Small intestine (tissue), 7 donors: ENCODE data around the gene TNIP1. TPM values are rescaled to one million over a fixed set of nuclear protein-coding genes. Genes with fewer than 3 reads are reported as not detected.

Experiments used
- DNase-seq, 2 donors: peaks; one replicate each; pipeline versions ENCODE4 v3.0.0 to v3.0.0-alpha.2; 2013
- FAIRE-seq: peaks from 2 replicates; lab custom pipeline; 2012; peaks lifted over from hg19 to GRCh38; lab: Jason Lieb, UNC
- H3K27ac ChIP-seq, 3 donors: one replicate each; pipeline ENCODE4 v1.5.1; 2013; ENCODE audit warnings: low read length in 2 of 3, mild to moderate bottlenecking in 2 of 3, control low read depth in 1 of 3, inconsistent platforms in 1 of 3, low read depth in 1 of 3, moderate library complexity in 1 of 3
- H3K27me3 ChIP-seq, 3 donors: one replicate each; pipeline ENCODE4 v1.6.1; 2013; ENCODE audit warnings: low read length in 3 of 3, inconsistent platforms in 1 of 3; ENCODE audit not compliant: control insufficient read depth in 3 of 3, insufficient read depth in 3 of 3
- H3K36me3 ChIP-seq, 3 donors: one replicate each; pipeline ENCODE4 v1.6.1; 2013; ENCODE audit warnings: low read length in 3 of 3, inconsistent platforms in 1 of 3, low read depth in 1 of 3, mild to moderate bottlenecking in 1 of 3, moderate library complexity in 1 of 3; ENCODE audit not compliant: control insufficient read depth in 3 of 3, insufficient read depth in 2 of 3
- H3K4me1 ChIP-seq, 3 donors: one replicate each; pipeline ENCODE4 v1.6.1; 2013; ENCODE audit warnings: low read length in 2 of 3, inconsistent platforms in 1 of 3, low read depth in 1 of 3, mild to moderate bottlenecking in 1 of 3, moderate library complexity in 1 of 3; ENCODE audit not compliant: control insufficient read depth in 3 of 3, insufficient read depth in 2 of 3
- H3K4me3 ChIP-seq, 3 donors: one replicate each; pipeline ENCODE4 v1.5.1; 2013; ENCODE audit warnings: low read length in 3 of 3, control low read depth in 1 of 3, inconsistent platforms in 1 of 3, low read depth in 1 of 3, mild to moderate bottlenecking in 1 of 3, moderate library complexity in 1 of 3
- H3K9me3 ChIP-seq, 2 donors: one replicate each; pipeline ENCODE4 v1.6.1; 2013; ENCODE audit warnings: low read depth in 1 of 2, low read length in 1 of 2; ENCODE audit not compliant: control insufficient read depth in 2 of 2, insufficient read depth in 1 of 2
- WGBS, 3 donors: extraction: QIAGEN DNeasy Blood & Tissue Kit; methylation state at CpG; one replicate each; pipeline ENCODE4 v1.1.7; 2013; 5-methylcytosine and 5-hydroxymethylcytosine counted together
- polyA plus RNA-seq, 4 donors: library from polyadenylated mRNA; stranded (reverse) in 3 of 4; unstranded in 1 of 4; fragments of 200-250 nt in 3 of 4; fragments of 120-200 nt in 1 of 4; gene quantifications; one replicate each; pipeline versions ENCODE4 v1.2.1 to v1.2.3, GENCODE V29; 2013
- donor health status: healthy with polysubstance abuse.
- donor health status: control.
- donor health status: control.
- donor health status: Bipolar disorder and iron deficiency.
- donor health status: healthy.

The TNIP1 gene
- polyA plus RNA-seq, 4 donors, result 78.7 to 190 (median 131) TPM

DNA sequence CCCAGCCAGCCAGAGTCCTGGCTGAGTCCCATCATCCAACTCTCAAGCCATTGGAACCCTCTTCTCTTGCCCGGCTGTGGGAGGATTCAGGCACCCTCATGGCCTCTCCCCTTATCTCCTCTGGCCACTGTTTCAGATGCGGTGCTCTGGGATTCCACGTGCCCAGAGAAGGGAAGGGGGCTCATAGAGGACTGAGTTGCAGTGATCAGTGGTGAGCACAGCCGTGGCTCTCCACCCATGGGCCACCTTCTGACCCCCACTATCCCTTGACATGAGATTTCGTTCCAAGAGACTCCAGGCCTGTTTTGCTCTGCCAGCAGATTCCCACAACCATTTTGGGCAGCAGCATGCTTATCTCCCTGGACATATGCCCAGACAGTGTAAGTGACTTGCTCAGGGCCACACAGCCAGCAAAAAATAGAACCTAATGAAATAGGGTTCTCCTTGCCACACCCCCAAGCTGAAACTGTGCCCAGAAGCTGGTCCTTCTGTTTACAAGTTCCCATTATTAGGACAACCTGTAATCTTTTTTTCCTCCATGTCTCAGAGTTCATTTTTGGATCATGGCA is 57.7 kb downstream of the TNIP1 start:
- Histone ChIP-seq H3K36me3 (peaks cover 0 to 26% (median 0%) of the 10 kb centered on the region in 3 donors), H3K27me3 (no peaks in the 10 kb centered on the region), H3K4me1 (peaks cover 0 to 5% (median 4%) of the 10 kb centered on the region in 3 donors), H3K27ac (peak overlapping the region in 1 of 3 donors; percentile 75), H3K9me3 (no peaks in the 10 kb centered on the region), H3K4me3 (no peak overlapping the region)
- DNase-seq, result no peak
- FAIRE-seq, result no peak
- WGBS, 3 donors, result 77 to 84% (median 80%) methylated on average over 5 of the region's 5 CpGs

- no peaks in the 10 kb centered on the region for H3K27me3 ChIP-seq
- H3K27ac ChIP-seq, result peak overlapping the region in 1 of 3 donors; percentile 75
- FAIRE-seq (no peak), DNase-seq (no peak)
- peaks cover 0 to 5% (median 4%) of the 10 kb centered on the region in 3 donors for H3K4me1 ChIP-seq
- WGBS, 3 donors, result 74 to 80% (median 77%) methylated on average over 7 of the region's 7 CpGs
- H3K36me3 ChIP-seq, result peaks cover 0 to 20% (median 0%) of the 10 kb centered on the region in 3 donors
- no peak overlapping the region for H3K4me3 ChIP-seq
- no peaks in the 10 kb centered on the region for H3K9me3 ChIP-seq
These were observed 58.3 kb downstream of the TNIP1 start for GRCh38 chr5:151022511-151023018.

DNA sequence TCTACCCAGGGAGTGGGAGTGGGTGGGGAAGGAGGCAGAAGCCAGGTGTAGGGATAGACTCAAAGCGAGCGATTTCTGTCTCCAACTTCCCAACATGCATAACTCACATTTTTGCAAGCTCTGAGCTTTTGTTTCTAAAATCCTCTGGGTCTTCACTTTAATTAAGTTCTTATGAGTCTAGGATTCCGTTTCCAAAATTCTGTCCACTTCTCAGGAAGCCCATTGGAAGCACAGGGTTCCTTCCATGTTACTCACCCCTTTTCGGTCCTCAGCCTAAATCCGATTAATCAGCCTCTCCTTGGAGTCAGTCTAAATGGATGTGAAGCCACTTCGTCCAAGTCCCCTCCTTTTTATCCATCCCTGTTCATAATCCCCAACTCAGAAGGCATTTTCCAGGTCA is 59.1 kb downstream of the TNIP1 start:
- no peak for FAIRE-seq
- Histone ChIP-seq H3K4me1 (peaks cover 0 to 5% (median 4%) of the 10 kb centered on the region in 3 donors), H3K27me3 (no peaks in the 10 kb centered on the region), H3K36me3 (peaks cover 0 to 12% (median 0%) of the 10 kb centered on the region in 3 donors), H3K9me3 (no peaks in the 10 kb centered on the region), H3K4me3 (no peak overlapping the region), H3K27ac (peak overlapping the region in 1 of 3 donors; percentile 75)
- no peak for DNase-seq
- WGBS, 3 donors, result 83 to 93% (median 85%) methylated on average over 6 of the region's 6 CpGs

GRCh38 chr5:151020304-151021110 is 60.3 kb downstream of the TNIP1 start, which contains the start of gene GPX3:
Gene GPX3 (plus strand): TSS chr5:151020591. CDS start chr5:151020655, 64 bp downstream.
- no peaks in the 10 kb centered on the region for H3K9me3 ChIP-seq
- DNase-seq (peak; percentile 66 to 83), FAIRE-seq (no peak)
- H3K27me3 ChIP-seq, result no peaks in the 10 kb centered on the region
- peaks cover 0 to 6% (median 4%) of the 10 kb centered on the region in 3 donors for H3K4me1 ChIP-seq
- H3K36me3 ChIP-seq, result peaks cover 0 to 3% (median 0%) of the 10 kb centered on the region in 3 donors
- WGBS, 3 donors, result 2 to 3% (median 3%) methylated on average over 35 to 54 of the region's 54 CpGs
- H3K27ac ChIP-seq, result peak within 1 kb of the TSS in 1 of 3 donors; percentile 75
- H3K4me3 ChIP-seq, result peak within 1 kb of the TSS; percentile 34 to 56 (median 37)

GRCh38 chr5:151019331-151019730 is 61.5 kb downstream of the TNIP1 start:
- Histone ChIP-seq H3K4me3 (no peak overlapping the region), H3K36me3 (peaks cover 0 to 3% (median 0%) of the 10 kb centered on the region in 3 donors), H3K27ac (no peak overlapping the region), H3K27me3 (no peaks in the 10 kb centered on the region), H3K4me1 (peaks cover 0 to 16% (median 3%) of the 10 kb centered on the region in 3 donors), H3K9me3 (no peaks in the 10 kb centered on the region)
- 71 to 82% (median 80%) methylated on average over 2 of the region's 2 CpGs for WGBS, 3 donors
- no peak for FAIRE-seq
- no peak for DNase-seq

GRCh38 chr5:151018846-151019245 is 62.0 kb downstream of the TNIP1 start:
- Histone ChIP-seq H3K4me1 (peaks cover 0 to 16% (median 0%) of the 10 kb centered on the region in 3 donors), H3K4me3 (no peak overlapping the region), H3K27me3 (no peaks in the 10 kb centered on the region), H3K9me3 (no peaks in the 10 kb centered on the region), H3K36me3 (peaks cover 0 to 3% (median 0%) of the 10 kb centered on the region in 3 donors), H3K27ac (no peak overlapping the region)
- 65 to 89% (median 71%) methylated on average over 2 of the region's 2 CpGs for WGBS, 3 donors
- DNase-seq, result no peak
- FAIRE-seq, result no peak

DNA sequence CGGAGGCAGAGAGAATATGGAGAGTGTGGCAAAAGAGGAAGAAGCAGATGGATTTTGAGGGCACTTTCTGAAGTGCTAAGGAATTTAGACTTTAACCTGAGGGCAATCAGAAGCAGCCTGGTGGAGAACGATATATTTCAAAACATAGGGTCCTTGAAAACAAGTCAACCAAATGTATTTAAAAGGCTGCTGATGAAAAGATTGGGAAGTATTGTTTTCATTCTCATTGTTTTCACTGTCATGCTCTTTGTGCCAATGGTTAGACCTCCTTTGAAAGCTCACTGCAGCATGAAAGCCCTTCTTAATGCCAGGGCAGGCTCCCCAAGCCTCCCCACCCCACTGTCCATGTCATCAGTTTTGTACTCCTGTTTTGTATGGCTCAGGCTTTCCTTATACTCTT is 62.9 kb downstream of the TNIP1 start:
- no peaks in the 10 kb centered on the region for H3K9me3 ChIP-seq
- H3K27ac ChIP-seq, result no peak overlapping the region
- peaks cover 0 to 16% (median 0%) of the 10 kb centered on the region in 3 donors for H3K4me1 ChIP-seq
- FAIRE-seq (no peak), DNase-seq (no peak)
- no peaks in the 10 kb centered on the region for H3K27me3 ChIP-seq
- no peak overlapping the region for H3K4me3 ChIP-seq
- H3K36me3 ChIP-seq, result peaks cover 0 to under 1% (median 0%) of the 10 kb centered on the region in 3 donors
- 53 to 85% (median 75%) methylated on average over 2 of the region's 2 CpGs for WGBS, 3 donors

DNA sequence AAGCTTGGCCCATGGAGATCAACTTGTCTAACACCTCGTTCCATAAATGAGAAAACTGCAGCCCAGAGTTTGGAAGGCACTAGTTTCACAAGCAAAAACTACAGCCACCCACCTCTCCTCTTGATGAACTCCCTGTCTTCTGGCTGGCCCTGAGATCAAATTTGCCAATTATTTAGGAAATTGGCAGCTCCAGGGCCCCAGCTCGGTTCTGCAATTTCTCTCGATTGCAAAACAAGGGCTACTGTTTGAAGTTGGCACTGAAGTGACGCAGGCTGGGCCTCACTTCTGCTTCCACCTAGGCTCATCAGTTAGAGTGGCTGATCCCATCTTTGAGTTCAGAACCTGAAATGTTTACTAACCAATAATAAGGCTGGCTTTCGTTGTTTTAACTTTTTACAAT is 64.1 kb downstream of the TNIP1 start:
- Histone ChIP-seq H3K27me3 (no peaks in the 10 kb centered on the region), H3K4me1 (peaks cover 0 to 16% (median 0%) of the 10 kb centered on the region in 3 donors), H3K9me3 (no peaks in the 10 kb centered on the region), H3K27ac (no peak overlapping the region), H3K36me3 (no peaks in the 10 kb centered on the region), H3K4me3 (no peak overlapping the region)
- DNase-seq, result no peak
- FAIRE-seq, result no peak
- WGBS, 3 donors, result 78 to 90% (median 87%) methylated on average over 5 of the region's 5 CpGs
